Kidney tubule cell (primary cell): ENCODE data around the gene GH1.
A peak's percentile ranks its signal among the peaks of the same experiment; 100 is the strongest.
"Not testable (repeated sequence)": the region's sequence is repeated elsewhere in the genome, so short reads cannot be mapped to it uniquely, and the experiment has no call there.

Experiments
- DNase-seq: peaks from one replicate; pipeline ENCODE4 v3.0.0-alpha.2; 2018; ENCODE audit warnings: low spot score

Gene GH1

DNA sequence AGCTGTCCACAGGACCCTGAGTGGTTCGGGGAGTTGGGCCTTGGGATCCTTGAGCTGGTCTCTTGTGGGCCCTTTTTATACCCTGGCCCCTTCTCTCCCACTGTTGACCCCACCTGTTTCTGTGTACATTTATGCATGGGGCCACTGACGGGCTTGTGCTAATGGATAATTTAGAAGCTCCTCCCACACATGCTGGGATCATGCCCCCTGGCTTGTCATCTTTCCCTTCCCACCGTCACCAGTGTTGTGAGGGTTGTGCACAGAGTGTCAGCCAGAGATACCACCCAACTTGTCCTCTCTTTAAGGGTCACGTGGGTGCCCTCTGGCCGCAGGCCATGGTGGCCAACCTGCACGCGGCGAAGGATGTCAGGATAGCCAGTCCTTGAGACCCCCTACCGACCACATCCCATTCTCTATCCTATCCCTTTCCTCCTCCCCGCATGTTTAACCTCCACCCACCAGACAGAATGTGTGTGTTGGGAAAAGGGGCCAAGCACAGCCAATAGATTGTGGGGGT is at the start of gene GH1:
GH1 (minus strand) TSS at position 51 of the 517 bp plus-strand sequence. CDS start 63 bp downstream, outside the sequence.
- not testable (repeated sequence) for DNase-seq

DNA sequence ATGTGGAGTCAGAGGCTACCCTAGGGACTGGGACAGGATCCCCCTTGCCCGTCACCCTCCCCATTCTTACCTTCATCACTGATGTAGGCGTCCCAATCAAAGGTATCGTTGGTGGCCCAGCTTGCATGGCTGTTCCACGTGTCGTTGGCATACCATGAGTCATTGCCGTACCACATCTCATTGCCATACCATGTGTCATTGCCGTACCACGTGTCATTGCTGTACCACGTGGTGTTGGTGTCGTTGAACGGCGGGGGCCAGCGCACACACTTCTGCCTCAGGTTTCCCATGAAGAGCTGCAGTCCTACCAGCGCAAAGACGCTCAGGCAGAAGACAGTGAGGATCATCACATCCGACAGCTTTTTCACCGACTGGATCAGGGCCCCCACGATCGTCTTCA is 49.3 kb upstream of the GH1 start:
- DNase-seq: no peak

DNA sequence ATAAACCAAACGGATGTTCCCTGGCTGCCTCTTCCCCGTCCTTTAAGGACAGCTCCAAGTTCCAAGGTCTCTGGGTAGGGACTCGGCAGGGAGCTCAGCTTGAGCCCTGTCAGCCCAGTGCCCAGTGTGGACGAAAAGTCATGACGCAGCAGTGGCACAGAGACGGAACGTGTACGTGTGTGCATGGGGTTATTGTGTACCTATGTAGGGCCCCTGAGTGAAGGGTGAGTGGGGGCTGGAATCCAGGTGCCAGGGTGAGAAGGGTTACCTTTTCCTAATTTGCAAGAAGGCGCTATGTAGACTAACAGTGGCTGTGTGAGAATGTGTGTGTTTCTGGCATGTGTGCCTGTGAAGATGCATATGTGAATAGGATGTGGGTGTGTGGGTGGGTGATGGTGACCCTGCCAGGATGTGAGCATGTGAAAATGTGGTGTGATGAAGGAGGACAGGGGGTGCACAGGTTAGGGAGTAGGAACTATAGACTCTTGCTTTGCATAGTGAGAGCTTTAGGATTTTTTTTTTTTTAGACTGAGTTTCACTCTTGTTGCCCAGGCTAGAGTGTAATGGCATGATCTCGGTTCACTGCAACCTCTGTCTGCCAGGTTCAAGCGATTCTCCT is 48.1 kb upstream of the GH1 start:
- DNase-seq: no peak

DNA sequence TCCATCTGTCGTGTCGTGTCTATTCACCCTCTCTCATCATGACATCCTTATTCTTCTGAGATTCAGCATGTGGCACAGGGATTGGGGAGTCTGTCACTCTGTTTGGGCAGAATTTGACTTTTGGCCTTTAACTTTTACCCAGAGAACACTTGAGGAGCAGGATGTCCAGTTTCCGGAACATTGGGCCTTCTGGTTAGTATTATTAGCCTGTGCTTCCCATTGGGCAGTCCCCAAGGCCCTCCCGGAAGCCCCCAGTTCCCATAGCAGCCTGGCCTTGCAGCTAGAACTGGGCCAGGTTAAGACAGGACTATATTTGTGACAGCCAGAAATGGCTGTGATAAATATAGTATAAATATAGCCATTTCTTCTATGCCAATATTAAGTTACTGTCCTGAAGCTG is 44.5 kb upstream of the GH1 start:
- DNase-seq: no peak

DNA sequence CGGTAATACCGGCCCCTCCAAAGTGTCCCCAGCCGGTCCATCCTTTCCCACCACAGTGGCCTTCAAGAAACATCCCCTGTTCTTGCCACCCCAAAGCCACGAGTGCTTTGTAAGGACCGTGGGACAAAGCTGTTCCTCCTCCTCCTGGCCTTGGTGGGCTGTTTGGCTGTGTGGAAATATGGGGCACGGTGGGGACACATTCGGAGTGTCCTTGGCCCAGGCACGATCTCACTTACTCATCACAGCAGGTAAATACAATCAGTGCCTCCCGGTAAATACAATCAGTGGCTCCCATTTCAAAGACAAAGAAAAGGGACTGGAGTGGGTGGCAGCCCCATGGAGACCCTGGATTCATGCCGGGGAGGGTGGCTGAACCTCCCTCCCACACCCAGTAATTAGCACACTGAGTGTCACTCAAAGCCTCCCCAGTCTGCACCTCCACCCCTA is 43.7 kb upstream of the GH1 start:
- DNase-seq: no peak

DNA sequence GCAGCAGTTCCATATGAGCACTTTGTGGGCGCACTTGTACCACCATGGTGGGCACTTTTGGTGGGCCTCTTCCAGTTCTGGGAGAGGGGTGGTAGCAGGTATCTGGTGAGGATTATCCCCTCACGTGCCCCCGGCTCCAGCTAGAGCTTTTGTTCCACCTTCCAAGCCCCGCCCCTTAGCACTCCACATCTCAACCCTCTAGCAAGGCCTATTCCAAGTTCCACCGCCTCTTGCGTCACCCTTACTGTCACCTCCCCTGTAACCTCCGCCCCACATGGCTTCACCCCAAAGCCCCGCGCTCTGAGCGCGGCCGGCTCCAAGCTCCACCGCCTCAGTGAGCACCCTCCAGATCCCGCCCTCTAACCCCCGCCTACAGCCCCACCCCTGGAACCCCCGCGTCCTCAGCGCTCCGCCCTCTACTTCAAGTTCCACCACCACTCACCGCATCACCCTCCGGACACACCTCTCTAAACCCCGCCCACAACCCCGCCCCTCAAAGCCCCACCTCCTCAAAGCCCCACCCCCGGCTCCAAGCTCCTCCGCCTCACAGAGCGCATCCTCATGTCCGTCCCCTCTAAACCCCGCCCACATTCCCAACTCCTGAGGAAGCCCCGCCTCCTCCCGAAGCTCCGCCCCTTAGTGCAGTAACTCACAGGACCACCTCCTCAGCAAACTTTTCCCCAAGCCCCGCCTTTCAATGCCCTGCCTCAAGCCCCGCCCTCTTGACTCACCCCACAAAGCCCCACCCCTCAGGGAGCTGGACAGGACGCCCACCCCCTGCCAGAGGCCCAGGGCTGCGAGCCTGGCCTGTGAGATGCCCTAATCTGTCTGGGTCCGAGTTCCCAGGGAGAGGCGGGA is 42.9 kb upstream of the GH1 start:
- DNase-seq: peak; percentile 49

DNA sequence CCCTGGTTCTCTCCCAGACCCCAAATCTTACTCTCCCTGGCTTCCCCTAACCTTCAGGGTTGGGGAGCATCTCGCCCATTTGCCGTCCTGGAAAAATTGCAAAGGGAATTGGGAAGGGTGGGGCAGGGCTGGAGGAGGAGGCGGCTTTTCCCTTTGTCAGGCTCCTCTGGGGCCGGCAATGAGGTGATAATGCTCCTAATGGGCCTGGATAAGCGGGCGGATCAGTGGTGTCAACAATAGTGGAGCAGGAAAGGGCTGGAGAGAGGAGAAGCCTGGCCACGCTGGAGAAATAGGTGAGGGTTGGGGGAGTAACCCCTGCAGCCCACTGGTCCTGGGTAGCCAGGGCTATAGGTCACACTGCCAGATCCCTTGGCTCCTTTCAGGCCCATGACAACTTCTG is 41.8 kb upstream of the GH1 start:
- DNase-seq: no peak

DNA sequence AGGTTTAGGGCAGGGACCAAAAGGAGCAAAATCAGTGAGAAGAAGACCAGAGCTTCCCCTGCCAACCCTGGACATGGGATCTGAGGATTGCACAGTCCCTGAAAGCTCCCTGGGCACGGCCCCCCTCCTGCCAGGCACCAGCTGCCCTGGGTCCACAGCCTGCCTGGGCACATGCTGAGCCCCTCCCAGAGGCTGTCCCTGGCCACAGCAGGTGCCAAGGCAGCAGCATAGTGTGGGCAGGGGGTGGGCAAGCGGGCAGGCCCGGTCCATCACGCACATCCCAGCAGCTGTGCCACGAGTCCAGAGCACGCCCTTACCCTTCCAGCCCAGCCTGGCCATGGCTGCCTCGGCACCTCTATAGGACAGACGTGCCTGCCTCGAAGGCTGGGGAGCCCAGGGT is 41.4 kb upstream of the GH1 start:
- DNase-seq: no peak

DNA sequence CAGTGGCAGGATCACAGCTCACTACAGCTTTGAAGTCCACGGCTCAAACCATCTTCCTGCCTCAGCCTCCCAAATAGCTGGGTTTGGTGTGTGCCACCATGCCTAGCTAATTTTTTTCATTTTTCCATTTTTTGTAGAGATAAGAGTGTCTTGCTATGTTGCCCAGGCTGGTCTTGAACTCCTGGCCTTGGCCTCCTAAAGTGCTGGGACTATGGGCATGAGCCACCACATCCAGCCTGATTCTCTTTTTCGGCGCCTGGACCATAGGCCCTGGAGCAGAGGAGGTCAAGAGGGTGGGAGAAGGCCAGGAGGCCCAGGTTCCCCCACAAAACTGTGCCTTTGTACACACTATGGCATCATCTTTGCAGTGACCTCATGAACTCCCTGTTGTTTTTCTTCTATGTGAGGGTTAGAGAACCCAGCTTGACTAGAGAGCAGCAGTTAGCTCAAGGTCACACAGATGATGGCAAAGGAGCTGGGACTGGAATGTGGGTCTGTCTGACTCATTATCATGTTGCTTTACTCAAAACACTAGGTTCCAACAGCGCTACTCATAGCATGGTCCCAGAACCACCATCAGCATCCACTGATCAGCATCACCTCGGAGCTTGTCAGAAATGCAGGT is 37.8 kb upstream of the GH1 start:
- DNase-seq: peak; percentile 10

DNA sequence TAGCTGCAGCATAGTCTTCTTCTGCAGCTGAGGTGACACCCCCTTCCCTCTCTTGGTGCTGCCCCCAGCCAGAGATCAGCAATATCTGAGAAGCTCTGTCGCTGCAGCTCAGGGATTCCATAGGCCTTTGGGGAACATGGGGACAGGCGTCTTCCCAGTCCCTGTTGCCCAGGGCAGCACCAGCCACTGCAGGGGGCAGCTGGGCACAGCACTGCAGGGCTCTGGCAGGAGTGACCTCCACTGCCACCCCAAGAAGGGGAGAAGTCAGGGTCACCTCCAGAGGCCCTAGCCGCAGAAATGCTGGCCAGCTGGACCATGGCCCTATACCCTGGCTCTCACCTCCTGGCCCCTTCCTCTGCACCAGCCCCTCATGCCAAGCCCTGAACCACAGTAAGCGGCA is 37.2 kb upstream of the GH1 start:
- DNase-seq: no peak

DNA sequence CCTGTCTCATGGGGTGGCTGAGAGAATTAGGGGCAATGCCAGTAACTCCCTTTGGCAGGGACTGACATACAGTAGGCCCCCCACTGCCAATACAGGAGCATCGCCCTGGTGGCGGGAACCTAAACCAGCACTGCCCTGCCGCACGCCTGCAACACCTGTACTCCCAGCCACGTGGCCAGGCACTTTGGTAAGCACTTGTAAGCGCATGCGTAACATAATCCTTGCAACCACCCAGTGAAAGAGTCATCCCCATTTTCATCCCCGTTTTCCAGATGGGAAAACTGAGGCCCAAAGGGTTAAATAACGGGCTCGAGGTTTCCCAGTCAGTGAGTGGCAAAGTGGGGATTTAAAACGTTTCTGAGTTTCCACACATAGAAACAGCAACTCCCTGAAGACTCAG is 36.6 kb upstream of the GH1 start:
- DNase-seq: no peak

DNA sequence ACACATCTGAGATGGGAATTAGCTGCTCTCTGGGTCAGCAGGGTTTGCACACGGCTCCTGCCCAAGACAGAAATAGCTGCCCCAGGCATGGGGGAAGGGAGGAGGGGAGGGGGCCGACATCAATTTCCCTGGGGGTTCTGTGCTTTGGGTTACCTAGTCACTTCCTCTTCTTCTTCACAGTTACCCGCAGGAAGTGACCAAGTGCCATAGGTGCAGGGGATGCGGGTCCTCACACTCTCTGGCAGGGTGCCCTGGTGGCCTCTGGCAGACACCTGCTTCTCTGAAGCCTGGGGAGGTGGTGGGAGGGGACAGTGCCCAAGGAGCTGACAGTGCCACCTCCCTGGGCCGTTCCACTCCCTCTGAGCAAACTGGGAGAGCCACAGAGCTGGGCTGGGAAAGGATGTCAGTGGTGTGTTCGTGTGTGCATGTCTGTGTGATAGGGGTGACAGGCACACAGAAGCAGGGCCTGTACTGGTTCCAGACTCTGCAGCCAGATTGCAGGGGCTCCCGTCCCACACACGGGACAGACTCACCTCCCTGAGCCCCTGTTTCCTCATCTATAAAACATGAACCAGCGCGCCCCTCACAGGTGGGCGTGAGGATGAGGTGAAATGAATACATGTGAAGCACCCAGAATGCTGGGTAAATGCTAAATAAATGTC is 35.9 kb upstream of the GH1 start:
- DNase-seq: no peak

DNA sequence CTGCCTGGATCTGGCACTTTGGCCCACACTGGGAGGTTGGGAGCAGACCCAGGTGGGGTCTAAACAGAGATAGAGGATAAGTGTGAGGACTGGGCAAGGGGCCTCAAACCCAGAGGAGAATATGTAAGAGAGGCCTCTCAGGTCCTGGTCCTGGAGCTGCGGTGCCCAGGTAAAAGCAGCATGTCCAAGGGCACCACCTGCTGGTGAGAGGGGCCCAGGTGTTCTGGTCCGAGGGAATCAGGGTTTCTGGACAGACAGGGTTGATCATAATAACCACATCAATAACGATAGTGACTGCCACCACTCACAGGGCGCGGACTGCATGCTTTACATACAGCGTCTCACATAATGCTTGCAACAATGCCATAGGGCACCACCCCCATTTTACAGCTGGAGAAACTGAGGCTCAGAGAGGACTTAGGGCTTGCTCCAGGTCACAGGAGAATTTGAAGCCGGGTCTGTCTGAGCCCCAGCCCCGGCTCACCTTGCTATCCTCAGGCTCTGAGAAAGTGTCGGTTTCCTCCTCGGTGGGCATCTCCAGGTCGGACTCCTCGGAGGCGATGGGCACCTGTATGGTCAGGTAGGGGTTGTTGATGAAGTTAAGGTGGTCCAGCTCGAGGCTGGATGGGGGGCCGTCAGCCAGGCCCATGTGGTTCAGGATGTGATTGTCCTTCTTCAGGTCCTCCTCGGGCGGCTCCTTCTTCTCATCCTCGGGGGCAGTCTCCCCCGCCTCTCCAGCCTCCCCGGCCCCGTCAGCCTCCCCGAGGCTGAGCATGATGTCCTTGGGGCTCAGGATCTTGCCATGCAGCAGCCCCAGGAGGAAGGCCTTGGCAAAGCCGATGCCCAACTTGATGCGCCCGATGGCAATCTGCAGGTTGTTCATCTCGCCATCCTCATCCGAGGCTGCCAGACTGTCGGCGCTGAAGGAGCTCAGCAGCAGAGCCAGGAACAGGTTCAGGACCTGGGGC is 32.6 kb upstream of the GH1 start:
- DNase-seq: peak; percentile 47

DNA sequence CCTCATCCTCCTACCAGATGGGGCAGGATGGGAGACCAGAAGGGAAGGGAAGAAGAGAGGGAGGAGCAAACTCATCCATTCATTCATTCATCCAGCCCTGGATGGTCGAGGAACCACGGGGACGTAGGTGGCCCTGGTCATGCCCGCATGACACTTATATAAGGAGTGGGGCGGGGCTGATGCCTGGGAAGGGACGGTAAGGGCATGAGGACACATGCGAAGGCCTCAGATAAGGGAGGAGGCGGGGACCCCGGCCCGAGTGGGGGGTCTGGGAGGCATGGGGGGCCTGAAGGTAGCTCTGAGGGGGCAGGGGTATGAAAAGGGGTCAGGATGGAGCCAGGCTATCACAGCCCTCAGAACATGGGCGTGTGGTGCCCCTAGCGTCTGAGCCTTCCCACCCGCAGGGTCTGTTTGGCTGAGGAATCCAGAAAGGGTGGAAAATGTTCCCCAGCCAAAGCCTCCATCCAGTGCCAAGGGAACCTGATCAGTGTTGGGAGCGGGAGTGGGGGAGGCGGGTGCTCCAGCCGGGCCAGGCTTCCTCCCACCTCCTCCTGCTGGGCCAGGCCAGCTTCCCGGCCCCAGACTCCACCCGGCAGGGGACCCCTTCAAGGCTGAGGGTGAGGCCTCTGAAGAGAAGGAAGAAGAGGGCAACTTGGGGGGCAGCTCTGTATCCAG is 31.1 kb upstream of the GH1 start:
- no peak for DNase-seq

DNA sequence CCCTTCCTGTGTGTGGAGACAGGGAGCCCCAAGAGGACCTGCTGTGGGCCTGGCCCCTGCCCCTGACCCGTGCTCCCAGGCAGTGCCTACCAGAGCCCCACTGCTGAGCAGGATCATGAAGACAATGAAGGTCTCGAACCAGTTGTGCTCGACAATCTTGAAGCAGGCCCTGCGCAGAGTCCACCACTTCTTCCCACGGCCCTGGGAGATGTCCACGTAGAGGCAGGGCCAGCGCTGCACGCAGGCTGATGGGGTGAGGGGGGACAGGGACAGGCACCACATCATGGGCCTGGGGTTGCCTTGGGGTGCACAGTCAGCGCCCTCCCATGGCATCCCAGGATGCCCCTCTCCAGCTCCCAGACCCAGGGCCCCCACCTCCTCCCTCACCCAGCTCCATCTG is 29.9 kb upstream of the GH1 start:
- DNase-seq: no peak

DNA sequence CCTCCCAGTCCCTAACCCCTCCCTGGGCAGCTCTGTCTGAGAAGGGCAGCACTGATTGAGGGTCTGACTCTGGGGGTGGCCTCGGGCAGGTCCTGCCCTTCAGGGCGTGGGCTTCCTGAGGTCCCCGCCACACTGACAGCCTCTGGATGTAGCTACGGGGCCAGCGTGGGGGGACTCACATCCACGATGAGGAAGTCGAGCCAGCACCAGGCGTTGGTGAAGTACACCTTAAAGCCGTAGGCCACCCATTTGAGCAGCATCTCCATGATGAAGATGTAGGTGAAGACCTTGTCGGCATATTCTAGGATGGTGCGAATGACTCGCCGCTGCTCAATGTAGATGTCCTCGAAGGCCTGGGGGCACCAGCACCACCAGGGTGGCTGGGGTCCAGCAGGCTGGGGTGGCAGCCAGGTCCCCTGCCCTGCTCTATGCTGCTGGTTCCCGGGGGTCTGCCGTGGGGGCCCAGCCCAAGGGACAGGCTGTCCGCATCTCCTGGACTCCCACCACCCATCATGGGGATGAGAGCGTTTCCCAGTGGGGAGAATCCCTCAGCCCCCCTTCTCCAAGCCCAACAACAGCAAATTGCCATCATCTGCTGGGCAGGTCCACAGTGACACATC is 29.2 kb upstream of the GH1 start:
- no peak for DNase-seq

DNA sequence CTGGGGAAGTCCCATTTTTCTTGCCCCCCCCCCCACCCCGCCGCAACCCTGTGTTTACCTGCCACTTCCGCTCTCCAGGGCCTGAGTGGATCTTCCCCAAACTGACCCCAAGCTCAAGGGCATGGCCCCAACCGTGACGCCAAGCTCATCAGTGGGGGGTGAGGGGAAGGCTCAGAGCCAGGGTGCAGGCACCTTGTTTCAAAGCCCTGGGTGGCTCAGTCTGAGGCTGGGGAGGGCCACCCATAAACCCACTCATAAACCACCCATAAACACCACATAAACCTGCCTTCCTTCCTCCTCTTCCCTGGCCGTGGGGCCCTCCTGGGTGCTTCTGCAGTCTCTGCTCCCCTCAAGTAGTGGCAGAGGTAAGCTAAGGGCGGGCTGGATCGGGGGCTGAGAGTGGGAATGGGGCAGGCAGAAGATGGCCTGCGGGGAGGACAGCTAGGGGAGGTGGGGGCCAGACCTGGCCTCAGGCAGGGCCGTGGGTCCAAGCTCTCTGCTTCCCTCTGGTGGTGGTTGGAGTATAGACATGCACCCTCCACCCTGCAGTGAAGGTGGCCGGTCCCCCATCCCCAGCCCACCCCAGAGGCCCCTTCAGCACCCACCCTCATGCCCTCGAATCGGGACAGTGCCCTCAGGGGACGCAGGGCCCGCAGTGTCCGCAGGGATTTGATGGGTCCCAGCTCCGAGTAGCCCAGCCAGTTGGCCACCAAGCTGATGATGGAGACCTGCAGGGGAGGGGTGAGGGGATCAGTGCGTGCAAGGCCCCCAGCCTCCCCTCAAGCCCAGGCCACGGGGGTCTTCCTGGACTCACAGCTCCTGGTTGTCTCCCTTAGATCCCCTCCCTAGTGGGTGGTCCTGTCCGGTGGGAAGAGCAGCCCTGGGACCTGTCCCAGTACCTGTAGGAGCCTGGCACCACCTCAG is 28.1 kb upstream of the GH1 start:
- DNase-seq: peak; percentile 38

DNA sequence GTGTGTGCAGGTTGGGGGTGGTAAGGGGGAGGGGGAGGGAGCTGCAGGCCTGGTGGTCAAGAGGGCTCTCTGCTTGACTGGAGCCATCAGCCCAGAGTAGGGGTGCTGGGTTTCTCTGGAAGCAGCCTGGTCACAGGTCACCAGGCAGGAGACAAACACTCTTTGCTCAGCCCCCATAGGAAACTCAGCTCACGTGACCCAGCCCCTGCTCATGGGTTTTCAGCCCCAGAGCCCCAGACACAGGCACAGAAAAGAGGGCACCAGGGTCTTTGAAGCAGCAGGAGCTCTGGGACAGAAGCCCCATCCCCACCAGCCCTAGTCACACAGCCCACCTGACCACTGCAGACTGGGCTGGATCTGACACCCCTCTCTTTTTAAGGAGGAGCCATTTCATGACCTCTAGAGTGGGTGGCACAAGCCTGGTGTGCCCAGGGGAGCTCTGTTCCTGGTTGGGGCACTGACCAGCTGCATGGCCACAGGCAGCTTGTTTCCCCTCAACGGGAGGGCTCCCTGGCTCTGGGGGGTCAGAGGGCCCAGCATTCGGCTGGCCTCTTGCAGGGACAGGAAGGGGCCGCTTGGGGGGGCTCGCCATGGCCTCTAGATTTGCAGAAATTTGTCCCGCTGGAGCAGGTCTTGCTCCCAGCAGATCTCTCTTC is 27.3 kb upstream of the GH1 start:
- no peak for DNase-seq
